IMR-90 (cell line): Measurements from ENCODE around the gene CMC2.
A peak's percentile ranks its signal among the peaks of the same experiment; 100 is the strongest.

Source experiments
- BHLHE40 ChIP-seq: fragments of 150-350 bp; IDR thresholded peaks from 2 replicates; pipeline ENCODE4 v1.6.1; 2016; ENCODE audit warnings: mild to moderate bottlenecking, low read depth, low read length
- CEBPB ChIP-seq: IDR thresholded peaks from 2 replicates; pipeline ENCODE4 v1.6.1; 2012; ENCODE audit warnings: low read depth, low read length, improper control_type of control experiment
- CHD1 ChIP-seq: IDR thresholded peaks from 2 replicates; pipeline ENCODE4 v1.6.1; 2012; ENCODE audit warnings: low read depth, low read length, improper control_type of control experiment
- FOS ChIP-seq: fragments of 150-350 bp; IDR thresholded peaks from 2 replicates; pipeline ENCODE4 v1.6.1; 2016; ENCODE audit warnings: low read depth, low read length
- MAFK ChIP-seq: IDR thresholded peaks from 2 replicates; pipeline ENCODE4 v1.6.1; 2012; ENCODE audit warnings: low read depth, low read length, improper control_type of control experiment
- MAZ ChIP-seq: IDR thresholded peaks from 2 replicates; pipeline ENCODE4 v1.6.1; 2012; ENCODE audit warnings: low read depth, mild to moderate bottlenecking, low read length, improper control_type of control experiment, moderate library complexity, borderline replicate concordance
- MXI1 ChIP-seq: IDR thresholded peaks from 2 replicates; pipeline ENCODE4 v1.6.1; 2012; ENCODE audit warnings: low read depth, mild to moderate bottlenecking, low read length, moderate library complexity, borderline replicate concordance
- POLR2A ChIP-seq: IDR thresholded peaks from 2 replicates; pipeline ENCODE4 v1.6.1; 2012; ENCODE audit warnings: mild to moderate bottlenecking, low read depth, low read length
- RAD21 ChIP-seq: IDR thresholded peaks from 2 replicates; pipeline ENCODE4 v1.6.1; 2012; ENCODE audit warnings: low read length, improper control_type of control experiment
- RCOR1 ChIP-seq: IDR thresholded peaks from 2 replicates; pipeline ENCODE4 v1.6.1; 2012; ENCODE audit warnings: mild to moderate bottlenecking, low read length, improper control_type of control experiment; ENCODE audit not compliant: insufficient replicate concordance
- SMC3 ChIP-seq: fragments of 150-350 bp; IDR thresholded peaks from 2 replicates; pipeline ENCODE4 v1.6.1; 2016; ENCODE audit warnings: low read depth, mild to moderate bottlenecking, antibody characterized with exemption, low read length, moderate library complexity
- TF ChIP-seq, protein P1 (sequence below): conservative IDR thresholded peaks from 2 replicates; pipeline ENCODE4 v1.5.1; 2012; ENCODE audit warnings: mild to moderate bottlenecking, low read depth, low read length, improper control_type of control experiment

DNA sequence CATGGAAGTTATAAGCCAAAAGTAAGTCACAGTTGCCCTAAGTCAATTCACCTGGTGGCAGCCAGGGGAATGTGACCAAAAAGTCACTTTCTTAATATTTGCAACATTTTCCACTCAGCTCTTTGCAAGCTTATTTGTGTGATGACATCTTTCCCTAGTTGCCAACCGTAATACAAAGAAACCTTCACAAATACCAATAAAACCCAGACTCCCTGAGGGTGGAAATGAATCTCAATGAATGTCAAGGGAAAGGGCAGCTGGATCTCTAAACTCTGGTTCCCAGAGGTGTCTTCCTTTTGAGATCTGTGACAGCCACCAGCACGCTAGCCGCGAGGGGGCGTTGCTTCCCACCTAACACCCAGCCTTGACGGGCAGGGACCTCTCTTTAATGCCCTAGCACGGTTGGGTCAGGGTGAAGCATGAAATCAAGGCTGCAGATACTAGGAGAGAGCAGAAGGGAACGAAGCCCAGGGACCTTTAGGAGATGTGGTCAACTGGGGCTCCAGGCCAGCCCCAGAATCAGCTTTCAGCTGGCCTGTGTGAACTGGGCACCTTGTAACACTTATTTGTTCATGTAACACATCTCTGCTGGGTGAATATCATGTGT is 82.2 kb downstream of the CMC2 start:
- TF ChIP-seq, protein P1, sequence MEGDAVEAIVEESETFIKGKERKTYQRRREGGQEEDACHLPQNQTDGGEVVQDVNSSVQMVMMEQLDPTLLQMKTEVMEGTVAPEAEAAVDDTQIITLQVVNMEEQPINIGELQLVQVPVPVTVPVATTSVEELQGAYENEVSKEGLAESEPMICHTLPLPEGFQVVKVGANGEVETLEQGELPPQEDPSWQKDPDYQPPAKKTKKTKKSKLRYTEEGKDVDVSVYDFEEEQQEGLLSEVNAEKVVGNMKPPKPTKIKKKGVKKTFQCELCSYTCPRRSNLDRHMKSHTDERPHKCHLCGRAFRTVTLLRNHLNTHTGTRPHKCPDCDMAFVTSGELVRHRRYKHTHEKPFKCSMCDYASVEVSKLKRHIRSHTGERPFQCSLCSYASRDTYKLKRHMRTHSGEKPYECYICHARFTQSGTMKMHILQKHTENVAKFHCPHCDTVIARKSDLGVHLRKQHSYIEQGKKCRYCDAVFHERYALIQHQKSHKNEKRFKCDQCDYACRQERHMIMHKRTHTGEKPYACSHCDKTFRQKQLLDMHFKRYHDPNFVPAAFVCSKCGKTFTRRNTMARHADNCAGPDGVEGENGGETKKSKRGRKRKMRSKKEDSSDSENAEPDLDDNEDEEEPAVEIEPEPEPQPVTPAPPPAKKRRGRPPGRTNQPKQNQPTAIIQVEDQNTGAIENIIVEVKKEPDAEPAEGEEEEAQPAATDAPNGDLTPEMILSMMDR = peak; percentile 58
- no peak for TF ChIP-seq POLR2A
- no peak for TF ChIP-seq CEBPB
- no peak for TF ChIP-seq CHD1
- no peak for TF ChIP-seq FOS
- TF ChIP-seq MXI1 = no peak
- TF ChIP-seq BHLHE40 = no peak
- peak; percentile 53 for TF ChIP-seq SMC3
- peak; percentile 62 for TF ChIP-seq RAD21
- TF ChIP-seq MAZ = no peak
- TF ChIP-seq MAFK = no peak
- no peak for TF ChIP-seq RCOR1
